GM18511 (cell line): ENCODE measurements around the gene CABLES1.
A peak's percentile ranks its signal among the peaks of the same experiment; 100 is the strongest.

Experiments used
- ATAC-seq: cut with Tn5 transposase; IDR thresholded peaks from one replicate; pipeline ENCODE4 v1.9.1; 2021; ENCODE audit warnings: mild to moderate bottlenecking, moderate library complexity; ENCODE audit not compliant: unreplicated experiment

The CABLES1 gene

GRCh38 chr18:23211146-23211545 lies 75.9 kb downstream of the CABLES1 start:
- no peak for ATAC-seq

GRCh38 chr18:23212161-23212560 lies 76.9 kb downstream of the CABLES1 start:
- ATAC-seq: no peak

- ATAC-seq: no peak
Observed at GRCh38 chr18:23213200-23213599, 77.9 kb downstream of the CABLES1 start.

- ATAC-seq: no peak
Observed at GRCh38 chr18:23217781-23218180, 82.5 kb downstream of the CABLES1 start.

GRCh38 chr18:23220355-23220754 lies 85.1 kb downstream of the CABLES1 start:
- ATAC-seq: no peak

GRCh38 chr18:23223641-23224040 lies 88.4 kb downstream of the CABLES1 start:
- no peak for ATAC-seq

- ATAC-seq: no peak
Observed at GRCh38 chr18:23225503-23225902, 90.2 kb downstream of the CABLES1 start.

GRCh38 chr18:23226391-23226790 lies 91.1 kb downstream of the CABLES1 start:
- no peak for ATAC-seq

- no peak for ATAC-seq
Observed at GRCh38 chr18:23226930-23227725, 91.8 kb downstream of the CABLES1 start.

GRCh38 chr18:23227726-23228070 lies 92.4 kb downstream of the CABLES1 start:
- ATAC-seq: no peak

GRCh38 chr18:23228102-23229061 lies 93.1 kb downstream of the CABLES1 start:
- ATAC-seq: peak; percentile 52

- ATAC-seq: no peak
Observed at GRCh38 chr18:23229472-23229871, 94.2 kb downstream of the CABLES1 start.

- ATAC-seq: no peak
Observed at GRCh38 chr18:23230686-23231085, 95.4 kb downstream of the CABLES1 start.

GRCh38 chr18:23231340-23232021 lies 96.2 kb downstream of the CABLES1 start:
- ATAC-seq: peak; percentile 82

- ATAC-seq: no peak
Observed at GRCh38 chr18:23232331-23232730, 97.0 kb downstream of the CABLES1 start.

GRCh38 chr18:23234619-23235018 lies 99.3 kb downstream of the CABLES1 start:
- no peak for ATAC-seq

GRCh38 chr18:23235336-23235735 lies 100.1 kb downstream of the CABLES1 start:
- no peak for ATAC-seq

- no peak for ATAC-seq
Observed at GRCh38 chr18:23235860-23236259, 100.6 kb downstream of the CABLES1 start.

GRCh38 chr18:23236876-23237468 lies 101.7 kb downstream of the CABLES1 start:
- ATAC-seq: no peak

- ATAC-seq: peak; percentile 67
Observed at GRCh38 chr18:23237524-23238151, 102.4 kb downstream of the CABLES1 start.
